Neural cell (in vitro differentiated cells): ENCODE measurements around the gene TUBA4B.

Experiments used
- CTCF ChIP-seq: fragments of 450-650 bp; IDR thresholded peaks from 2 replicates; pipeline ENCODE4 v1.5.1; 2014; ENCODE audit warnings: antibody characterized with exemption, mild to moderate bottlenecking, moderate library complexity; ENCODE audit not compliant: poor library complexity, severe bottlenecking
- EZH2 ChIP-seq: fragments of 200-600, 300-800 bp; shearing (Covaris generic), sonication (generic); IDR thresholded peaks from 2 replicates; pipeline ENCODE4 v1.6.1; 2014; ENCODE audit warnings: antibody characterized with exemption, low read length, borderline replicate concordance, mild to moderate bottlenecking; ENCODE audit not compliant: insufficient read depth, poor library complexity, severe bottlenecking

GRCh38 chr2:219282375-219282774 is 29.3 kb downstream of the TUBA4B start:
- TF ChIP-seq CTCF (no peak), EZH2 (no peak)
